HG03575 (cell line): ENCODE results near the gene ANKRD53.

Experiments
- ATAC-seq: cut with Tn5 transposase; IDR thresholded peaks from one replicate; pipeline ENCODE4 v1.9.1; 2021; ENCODE audit not compliant: unreplicated experiment, insufficient number of reproducible peaks, low FRiP score; ENCODE audit errors: extremely low read depth

ANKRD53 gene

GRCh38 chr2:70962885-70963878, 15.2 kb upstream of the ANKRD53 start:
- no peak for ATAC-seq

GRCh38 chr2:70964133-70964532, 14.3 kb upstream of the ANKRD53 start:
- no peak for ATAC-seq

GRCh38 chr2:70964596-70965386, 13.6 kb upstream of the ANKRD53 start:
- ATAC-seq = no peak

GRCh38 chr2:70965506-70965905, 12.9 kb upstream of the ANKRD53 start:
- no peak for ATAC-seq

GRCh38 chr2:70966681-70967080, 11.7 kb upstream of the ANKRD53 start:
- ATAC-seq = no peak

GRCh38 chr2:70967189-70967588, 11.2 kb upstream of the ANKRD53 start:
- ATAC-seq = no peak

- no peak for ATAC-seq
Measured at GRCh38 chr2:70974592-70974991, 3.8 kb upstream of the ANKRD53 start.

- ATAC-seq = no peak
Measured at GRCh38 chr2:70975237-70975636, 3.2 kb upstream of the ANKRD53 start.

GRCh38 chr2:70977605-70978205, 725 bp upstream of the ANKRD53 start:
- ATAC-seq = no peak

- ATAC-seq = no peak
Measured at GRCh38 chr2:70979180-70979488, 704 bp downstream of the ANKRD53 start.

GRCh38 chr2:70979626-70980025, 1.2 kb downstream of the ANKRD53 start:
- ATAC-seq = no peak

GRCh38 chr2:70981421-70981820, 3.0 kb downstream of the ANKRD53 start:
- no peak for ATAC-seq

GRCh38 chr2:70981866-70982810, 3.7 kb downstream of the ANKRD53 start:
- ATAC-seq = no peak

- ATAC-seq = no peak
Measured at GRCh38 chr2:70982971-70983370, 4.5 kb downstream of the ANKRD53 start.

- no peak for ATAC-seq
Measured at GRCh38 chr2:70983506-70984227, 5.2 kb downstream of the ANKRD53 start.

- ATAC-seq = no peak
Measured at GRCh38 chr2:70984228-70984575, 5.8 kb downstream of the ANKRD53 start.

- no peak for ATAC-seq
Measured at GRCh38 chr2:70984576-70985282, 6.3 kb downstream of the ANKRD53 start.

- ATAC-seq = no peak
Measured at GRCh38 chr2:70985283-70985688, 6.9 kb downstream of the ANKRD53 start.
